ENCODE measurements around the gene PRR23E. TPM values are rescaled to one million over a fixed set of nuclear protein-coding genes. Genes with fewer than 3 reads are reported as not detected.

PRR23E gene
- total RNA-seq, 4 donors from 2014 or later, result not detected

DNA sequence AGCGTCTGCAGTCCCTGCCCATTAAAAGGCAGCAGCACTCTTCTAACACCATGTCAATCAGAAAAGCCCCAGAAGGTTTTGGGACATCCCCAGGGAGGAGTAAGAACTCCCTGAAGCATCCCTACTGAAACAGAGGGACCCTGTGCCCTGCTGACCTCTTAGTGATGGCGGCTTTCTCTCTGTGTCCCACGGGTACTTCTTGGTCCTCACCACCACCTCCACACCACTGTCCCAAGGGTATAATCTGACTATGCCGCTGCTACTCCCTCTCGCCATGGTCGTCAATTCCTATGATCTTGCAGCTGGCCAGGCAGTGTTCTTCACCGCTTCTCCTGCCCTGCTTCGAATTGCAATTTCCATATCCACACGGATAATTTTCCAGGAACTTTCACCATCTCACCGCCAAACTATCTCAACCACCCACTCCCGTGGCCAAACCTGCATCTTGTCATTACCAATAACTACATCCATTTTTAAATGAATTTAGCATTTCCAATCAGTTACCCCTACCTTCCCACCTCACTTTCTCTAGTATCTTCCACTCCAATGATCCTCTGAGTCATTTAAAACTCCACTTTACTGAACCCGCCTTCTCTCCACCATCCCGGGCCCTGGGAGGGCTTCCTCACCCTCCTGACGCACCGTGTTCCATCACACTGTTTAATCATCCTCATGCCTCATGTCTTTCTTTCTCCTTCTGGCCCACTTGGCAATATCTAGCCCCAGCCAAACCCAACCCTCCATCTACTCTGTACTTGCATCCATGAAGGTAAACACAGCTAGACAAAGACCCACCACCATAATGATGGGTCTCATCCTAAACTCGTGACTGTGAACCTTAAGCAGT is 23.7 kb downstream of the PRR23E start:
- DNase-seq, result no peak
- Histone ChIP-seq H3K4me3 (no peak overlapping the region), H3K4me1 (no peaks in the 10 kb centered on the region), H3K27ac (no peak overlapping the region), H3K9me3 (no peaks in the 10 kb centered on the region), H3K27me3 (peaks cover 0 to 85% (median 0%) of the 10 kb centered on the region in 4 donors), H3K36me3 (no peaks in the 10 kb centered on the region)
- TF ChIP-seq, protein P1, sequence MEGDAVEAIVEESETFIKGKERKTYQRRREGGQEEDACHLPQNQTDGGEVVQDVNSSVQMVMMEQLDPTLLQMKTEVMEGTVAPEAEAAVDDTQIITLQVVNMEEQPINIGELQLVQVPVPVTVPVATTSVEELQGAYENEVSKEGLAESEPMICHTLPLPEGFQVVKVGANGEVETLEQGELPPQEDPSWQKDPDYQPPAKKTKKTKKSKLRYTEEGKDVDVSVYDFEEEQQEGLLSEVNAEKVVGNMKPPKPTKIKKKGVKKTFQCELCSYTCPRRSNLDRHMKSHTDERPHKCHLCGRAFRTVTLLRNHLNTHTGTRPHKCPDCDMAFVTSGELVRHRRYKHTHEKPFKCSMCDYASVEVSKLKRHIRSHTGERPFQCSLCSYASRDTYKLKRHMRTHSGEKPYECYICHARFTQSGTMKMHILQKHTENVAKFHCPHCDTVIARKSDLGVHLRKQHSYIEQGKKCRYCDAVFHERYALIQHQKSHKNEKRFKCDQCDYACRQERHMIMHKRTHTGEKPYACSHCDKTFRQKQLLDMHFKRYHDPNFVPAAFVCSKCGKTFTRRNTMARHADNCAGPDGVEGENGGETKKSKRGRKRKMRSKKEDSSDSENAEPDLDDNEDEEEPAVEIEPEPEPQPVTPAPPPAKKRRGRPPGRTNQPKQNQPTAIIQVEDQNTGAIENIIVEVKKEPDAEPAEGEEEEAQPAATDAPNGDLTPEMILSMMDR (IDR thresholded peaks at IDR 0.05), result no peak
- no peak for TF ChIP-seq POLR2A (IDR thresholded peaks at IDR 0.05)
- intact Hi-C loops (cut with DNase I), result no loop called here
- WGBS, 2 donors, result 76 to 80% methylated on average over 16 of the region's 16 CpGs

DNA sequence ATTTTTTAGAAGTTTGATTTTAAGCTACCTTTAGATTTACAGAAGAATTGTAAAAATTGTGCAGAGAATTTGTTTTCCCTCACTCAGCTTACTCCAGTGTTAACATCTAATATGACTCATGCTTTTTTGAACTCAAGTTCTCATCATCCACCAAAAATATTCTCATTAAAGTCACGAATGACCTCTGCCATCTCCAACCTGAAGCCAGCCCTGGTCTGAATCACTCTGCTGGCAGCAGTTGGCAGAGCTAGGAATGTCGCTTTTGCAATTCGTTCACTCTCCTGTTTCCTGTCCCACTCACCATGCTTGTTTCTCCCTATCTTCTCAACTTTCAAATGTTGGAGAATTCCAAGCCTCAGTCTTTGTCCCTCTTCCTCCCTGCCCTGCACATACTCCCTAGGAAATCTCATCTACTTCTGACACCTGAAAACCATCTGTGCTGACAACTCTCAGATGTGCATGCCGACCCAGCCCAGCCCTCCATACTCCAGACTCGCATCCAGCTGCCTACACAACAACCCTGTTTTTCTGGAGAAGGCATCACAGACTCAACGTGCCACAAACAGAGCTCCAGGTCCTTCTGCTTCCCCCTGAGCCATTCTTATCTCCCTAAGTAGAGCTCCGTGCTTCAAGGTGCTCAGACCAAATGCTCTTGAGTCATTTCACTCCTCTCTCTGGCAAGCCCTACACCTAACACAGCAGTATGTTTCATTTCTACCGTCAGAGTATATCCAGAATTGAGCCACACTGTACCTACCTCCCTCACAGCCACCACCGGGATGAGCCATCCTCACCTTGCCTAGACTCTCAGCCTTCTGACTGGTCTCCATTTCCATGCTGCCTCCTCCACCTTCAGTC is 24.9 kb downstream of the PRR23E start:
- WGBS, 2 donors, result 44 to 61% methylated on average over 9 of the region's 9 CpGs
- H3K36me3 ChIP-seq, result no peaks in the 10 kb centered on the region
- no peak overlapping the region for H3K27ac ChIP-seq
- TF ChIP-seq, protein P1 (IDR thresholded peaks at IDR 0.05), result no peak
- no peak for TF ChIP-seq POLR2A (IDR thresholded peaks at IDR 0.05)
- peaks cover 0 to 85% (median 0%) of the 10 kb centered on the region in 4 donors for H3K27me3 ChIP-seq
- DNase-seq, result no peak
- intact Hi-C loops (cut with DNase I), result no loop called here
- no peaks in the 10 kb centered on the region for H3K4me1 ChIP-seq
- no peak overlapping the region for H3K4me3 ChIP-seq
- no peaks in the 10 kb centered on the region for H3K9me3 ChIP-seq

DNA sequence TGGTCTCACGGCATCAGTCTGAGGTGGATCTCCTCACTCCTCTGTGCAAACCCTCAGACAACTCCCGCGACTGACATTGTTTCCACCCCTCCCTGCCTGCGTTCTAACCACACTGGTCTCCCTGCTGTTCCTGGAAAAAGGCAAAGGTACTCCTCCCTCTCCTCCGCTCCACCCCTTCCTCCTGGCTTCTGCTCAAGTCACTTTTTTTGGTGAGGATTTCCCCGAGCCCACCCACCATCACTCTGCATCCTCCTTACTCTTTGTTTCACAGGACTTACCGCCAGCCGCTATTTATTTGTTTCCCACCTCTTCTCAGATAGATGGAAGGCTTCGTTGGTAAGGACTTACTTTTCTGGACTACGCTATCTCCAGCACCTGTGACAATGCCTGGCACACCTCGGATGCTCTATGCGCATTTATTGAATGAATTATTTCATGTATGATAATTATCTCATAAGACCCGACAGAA is 25.6 kb downstream of the PRR23E start:
- intact Hi-C loops (cut with DNase I), result no loop called here
- WGBS, 2 donors, result 61 to 62% methylated on average over 13 of the region's 13 CpGs
- H3K27ac ChIP-seq, result no peak overlapping the region
- H3K36me3 ChIP-seq, result no peaks in the 10 kb centered on the region
- H3K9me3 ChIP-seq, result no peaks in the 10 kb centered on the region
- H3K4me1 ChIP-seq, result no peaks in the 10 kb centered on the region
- no peak overlapping the region for H3K4me3 ChIP-seq
- no peak for DNase-seq
- TF ChIP-seq, protein P1 (IDR thresholded peaks at IDR 0.05), result no peak
- peaks cover 0 to 79% (median 0%) of the 10 kb centered on the region in 4 donors for H3K27me3 ChIP-seq

DNA sequence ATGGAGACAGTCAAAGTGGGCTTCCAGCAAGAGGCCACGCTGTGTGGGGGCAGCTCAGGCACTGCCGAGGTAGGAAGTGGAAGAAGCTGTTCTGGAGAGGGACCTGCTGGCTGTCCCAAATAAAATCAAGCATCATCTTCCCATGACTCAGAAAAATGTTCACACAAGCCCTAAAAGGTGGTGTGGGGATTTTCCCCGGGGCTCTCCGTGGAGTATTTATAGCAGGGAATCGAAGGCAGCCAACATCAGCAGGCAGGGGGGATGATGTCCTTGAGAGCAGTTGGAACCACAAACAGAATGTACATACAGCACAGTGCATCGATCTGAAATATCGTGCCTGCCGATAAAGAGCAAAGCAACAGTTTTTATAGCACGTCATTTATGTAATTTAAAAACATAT is 27.6 kb downstream of the PRR23E start:
- H3K4me1 ChIP-seq, result no peaks in the 10 kb centered on the region
- TF ChIP-seq, protein P1 (IDR thresholded peaks at IDR 0.05), result no peak
- no peak for TF ChIP-seq POLR2A (IDR thresholded peaks at IDR 0.05)
- H3K27ac ChIP-seq, result no peak overlapping the region
- H3K4me3 ChIP-seq, result no peak overlapping the region
- H3K9me3 ChIP-seq, result peaks cover 0 to 3% (median 0%) of the 10 kb centered on the region in 3 donors
- no peaks in the 10 kb centered on the region for H3K36me3 ChIP-seq
- WGBS, 2 donors, result 54 to 63% methylated on average over 9 of the region's 9 CpGs
- peaks cover 0 to 76% (median 0%) of the 10 kb centered on the region in 4 donors for H3K27me3 ChIP-seq
- no peak for DNase-seq
- intact Hi-C loops (cut with DNase I), result no loop called here

DNA sequence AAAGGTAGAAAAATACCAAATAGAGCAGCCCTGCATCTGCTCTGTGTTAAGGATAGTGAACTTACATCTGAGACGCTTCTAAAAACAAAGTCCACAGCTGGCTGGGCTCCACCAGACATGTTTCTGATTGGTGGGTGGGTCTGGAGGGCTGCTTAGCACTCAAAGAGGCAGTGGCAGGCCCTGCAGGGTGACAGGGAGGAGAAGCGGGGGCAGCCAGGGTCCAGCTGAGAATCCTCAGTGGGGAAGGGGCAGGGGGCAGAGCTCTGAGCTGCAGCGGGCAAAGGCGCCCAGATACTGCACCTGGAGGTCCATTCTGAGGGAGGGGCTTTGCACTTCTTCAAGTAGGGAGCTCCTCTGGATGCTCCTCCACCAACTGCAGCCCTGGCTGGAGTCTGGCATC is 28.1 kb downstream of the PRR23E start:
- H3K4me3 ChIP-seq, result no peak overlapping the region
- TF ChIP-seq, protein P1 (IDR thresholded peaks at IDR 0.05), result no peak
- TF ChIP-seq POLR2A (IDR thresholded peaks at IDR 0.05), result no peak
- intact Hi-C loops (cut with DNase I), result no loop called here
- peaks cover 0 to 80% (median 0%) of the 10 kb centered on the region in 4 donors for H3K27me3 ChIP-seq
- H3K9me3 ChIP-seq, result peaks cover 0 to 8% (median 0%) of the 10 kb centered on the region in 3 donors
- WGBS, 2 donors, result 41 to 69% methylated on average over 3 to 4 of the region's 4 CpGs
- H3K27ac ChIP-seq, result no peak overlapping the region
- no peaks in the 10 kb centered on the region for H3K36me3 ChIP-seq
- no peaks in the 10 kb centered on the region for H3K4me1 ChIP-seq
- no peak for DNase-seq

Data from esophagus squamous epithelium (tissue), 5 donors.